Fibroblast of lung (primary cell): ENCODE results near the gene ZNF691. TPM values are rescaled to one million over a fixed set of nuclear protein-coding genes. Genes with fewer than 3 reads are reported as not detected.

Experiments
- DNase-seq, 2 donors: peaks; one replicate each; pipeline versions ENCODE4 v3.0.0 to v3.0.0-alpha.2; 2010; ENCODE audit warnings: low read depth in 2 of 2
- H2AFZ ChIP-seq: 2 replicates; pipeline ENCODE4 v1.5.1; 2012; ENCODE audit warnings: low read length, control low read depth, inconsistent platforms
- H3K27ac ChIP-seq: 2 replicates; pipeline ENCODE4 v1.5.1; 2011; ENCODE audit warnings: low read length, control low read depth; ENCODE audit not compliant: insufficient read depth
- H3K27me3 ChIP-seq: 2 replicates; pipeline ENCODE4 v1.5.1; 2011; ENCODE audit warnings: mild to moderate bottlenecking, low read length; ENCODE audit not compliant: control insufficient read depth, insufficient read depth
- H3K36me3 ChIP-seq: 2 replicates; pipeline ENCODE4 v1.5.1; 2011; ENCODE audit warnings: low read length; ENCODE audit not compliant: control insufficient read depth, insufficient read depth
- H3K4me1 ChIP-seq: 2 replicates; pipeline ENCODE4 v1.5.1; 2011; ENCODE audit warnings: low read length; ENCODE audit not compliant: control insufficient read depth, insufficient read depth; ENCODE audit errors: extremely low read depth
- H3K4me2 ChIP-seq: 2 replicates; pipeline ENCODE4 v1.5.1; 2011; ENCODE audit warnings: low read length, control low read depth; ENCODE audit not compliant: insufficient read depth; ENCODE audit errors: extremely low read depth
- H3K4me3 ChIP-seq, 4 experiments: fragments of 200-600 bp in 1 of 4; sonication (generic) in 1 of 4; replicated peaks in 1 of 4; 2 replicates each; pipeline ENCODE4 v1.5.1; 2011 to 2016; ENCODE audit warnings: low read length in 4 of 4, low read depth in 3 of 4, mild to moderate bottlenecking in 3 of 4, control low read depth in 2 of 4, inconsistent platforms in 1 of 4, mixed read lengths in 1 of 4; ENCODE audit not compliant: insufficient read depth in 1 of 4; ENCODE audit errors: control extremely low read depth in 1 of 4
- H3K79me2 ChIP-seq: 2 replicates; pipeline ENCODE4 v1.5.1; 2012; ENCODE audit warnings: mild to moderate bottlenecking, low read length, inconsistent platforms; ENCODE audit not compliant: control insufficient read depth, insufficient read depth
- H3K9ac ChIP-seq: 2 replicates; pipeline ENCODE4 v1.5.1; 2011; ENCODE audit warnings: mild to moderate bottlenecking, low read length, control low read depth; ENCODE audit not compliant: insufficient read depth
- H3K9me3 ChIP-seq: 2 replicates; pipeline ENCODE4 v1.5.1; 2012; ENCODE audit warnings: low read depth, low read length; ENCODE audit not compliant: control insufficient read depth, insufficient read depth
- H4K20me1 ChIP-seq: 2 replicates; pipeline ENCODE4 v1.5.1; 2011; ENCODE audit warnings: low read length; ENCODE audit not compliant: control insufficient read depth, insufficient read depth; ENCODE audit errors: extremely low read depth
- CTCF ChIP-seq, 2 donors: IDR thresholded peaks in 1 of 2; conservative IDR thresholded peaks in 1 of 2; 1 replicate in 1 of 2; 2 replicates in 1 of 2; pipeline ENCODE4 v1.5.1; 2011 to 2012; ENCODE audit warnings: low read length in 2 of 2, control low read depth in 1 of 2, inconsistent platforms in 1 of 2, low read depth in 1 of 2, mild to moderate bottlenecking in 1 of 2
- EZH2 ChIP-seq: IDR thresholded peaks from 2 replicates; pipeline ENCODE4 v1.5.1; 2012; ENCODE audit warnings: low read length, control low read depth, mild to moderate bottlenecking; ENCODE audit errors: missing control alignments
- polyA plus RNA-seq, 2 donors: library from polyadenylated mRNA; depleted of rRNA in 1 of 2; stranded (reverse) in 1 of 2; unstranded in 1 of 2; fragments of >200 nt; gene quantifications; 2 replicates each; pipeline ENCODE4 v1.2.1, GENCODE V29; 2011 to 2012; ENCODE audit warnings: missing spikeins in 1 of 2
- total RNA-seq: library from RNA; depleted of rRNA; stranded (reverse); fragments of >200 nt; gene quantifications from 2 replicates; pipeline ENCODE4 v1.2.1, GENCODE V29; 2014

Gene ZNF691
- total and polyA plus RNA-seq, 2 donors (not counting 1 experiment from before 2014, with no cell fraction given) = 5.8 to 11.1 TPM

- H3K79me2 ChIP-seq = no peaks in the 10 kb centered on the region
- H3K4me1 ChIP-seq = no peaks in the 10 kb centered on the region
- no peak for TF ChIP-seq CTCF (conservative IDR thresholded peaks at IDR 0.05 in 1 of 2, IDR thresholded peaks at IDR 0.05 in 1 of 2; ENCODE audit: low read depth in 1 of 2, low read length in 2 of 2)
- no peak for TF ChIP-seq EZH2
- no peak overlapping the region for H3K9ac ChIP-seq
- no peak overlapping the region for H3K4me3 ChIP-seq
- no peaks in the 10 kb centered on the region for H3K9me3 ChIP-seq
- H4K20me1 ChIP-seq = no peaks in the 10 kb centered on the region
- H3K4me2 ChIP-seq = no peak overlapping the region
- no peak overlapping the region for H2AFZ ChIP-seq
- no peaks in the 10 kb centered on the region for H3K36me3 ChIP-seq
- peak in 1 of 2 donors; percentile 9 for DNase-seq
- no peaks in the 10 kb centered on the region for H3K27me3 ChIP-seq
- H3K27ac ChIP-seq = no peak overlapping the region
Observed at GRCh38 chr1:42886800-42887199, 40.4 kb downstream of the ZNF691 start.

- H3K9ac ChIP-seq = no peak overlapping the region
- no peaks in the 10 kb centered on the region for H3K36me3 ChIP-seq
- TF ChIP-seq CTCF (conservative IDR thresholded peaks at IDR 0.05 in 1 of 2, IDR thresholded peaks at IDR 0.05 in 1 of 2; ENCODE audit: low read depth in 1 of 2, low read length in 2 of 2) (no peak), EZH2 (no peak)
Observed at GRCh38 chr1:42887366-42887765, 41.0 kb downstream of the ZNF691 start.

GRCh38 chr1:42888013-42888633, 41.7 kb downstream of the ZNF691 start:
- H2AFZ ChIP-seq = no peak overlapping the region
- no peaks in the 10 kb centered on the region for H3K79me2 ChIP-seq
- no peak overlapping the region for H3K4me3 ChIP-seq
- H3K9ac ChIP-seq = no peak overlapping the region
- no peaks in the 10 kb centered on the region for H3K27me3 ChIP-seq
- DNase-seq = no peak
- H3K4me2 ChIP-seq = no peak overlapping the region
- H3K27ac ChIP-seq = no peak overlapping the region
- H3K9me3 ChIP-seq = no peaks in the 10 kb centered on the region
- H4K20me1 ChIP-seq = no peaks in the 10 kb centered on the region
- TF ChIP-seq CTCF (conservative IDR thresholded peaks at IDR 0.05 in 1 of 2, IDR thresholded peaks at IDR 0.05 in 1 of 2; ENCODE audit: low read depth in 1 of 2, low read length in 2 of 2) (no peak), EZH2 (no peak)
- H3K36me3 ChIP-seq = no peaks in the 10 kb centered on the region
- no peaks in the 10 kb centered on the region for H3K4me1 ChIP-seq

More at GRCh38 chr1:42887366-42887765, 41.0 kb downstream of the ZNF691 start:
- Histone ChIP-seq H3K4me1 (no peaks in the 10 kb centered on the region), H3K4me3 (no peak overlapping the region), H3K79me2 (no peaks in the 10 kb centered on the region), H3K27me3 (no peaks in the 10 kb centered on the region), H2AFZ (no peak overlapping the region), H4K20me1 (no peaks in the 10 kb centered on the region), H3K27ac (no peak overlapping the region), H3K9me3 (no peaks in the 10 kb centered on the region), H3K4me2 (no peak overlapping the region)
- no peak for DNase-seq
